ENCODE data around the gene GMPPA.

Gene GMPPA

DNA sequence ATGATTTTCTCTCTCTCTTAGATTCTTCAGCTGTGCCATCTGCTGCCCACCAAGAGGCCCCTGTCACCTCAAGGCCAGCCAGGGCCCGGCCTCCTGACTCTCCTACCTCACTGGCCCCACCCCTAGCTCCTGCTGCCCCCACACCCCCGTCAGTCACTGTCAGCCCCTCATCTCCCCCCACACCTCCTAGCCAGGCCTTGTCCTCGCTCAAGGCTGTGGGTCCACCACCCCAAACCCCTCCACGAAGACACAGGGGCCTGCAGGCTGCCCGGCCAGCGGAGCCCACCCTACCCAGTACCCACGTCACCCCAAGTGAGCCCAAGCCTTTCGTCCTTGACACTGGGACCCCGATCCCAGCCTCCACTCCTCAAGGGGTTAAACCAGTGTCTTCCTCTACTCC, 9.4 kb upstream of the GMPPA start:
- H3K27ac ChIP-seq = no peak overlapping the region
- TF ChIP-seq, protein P1, sequence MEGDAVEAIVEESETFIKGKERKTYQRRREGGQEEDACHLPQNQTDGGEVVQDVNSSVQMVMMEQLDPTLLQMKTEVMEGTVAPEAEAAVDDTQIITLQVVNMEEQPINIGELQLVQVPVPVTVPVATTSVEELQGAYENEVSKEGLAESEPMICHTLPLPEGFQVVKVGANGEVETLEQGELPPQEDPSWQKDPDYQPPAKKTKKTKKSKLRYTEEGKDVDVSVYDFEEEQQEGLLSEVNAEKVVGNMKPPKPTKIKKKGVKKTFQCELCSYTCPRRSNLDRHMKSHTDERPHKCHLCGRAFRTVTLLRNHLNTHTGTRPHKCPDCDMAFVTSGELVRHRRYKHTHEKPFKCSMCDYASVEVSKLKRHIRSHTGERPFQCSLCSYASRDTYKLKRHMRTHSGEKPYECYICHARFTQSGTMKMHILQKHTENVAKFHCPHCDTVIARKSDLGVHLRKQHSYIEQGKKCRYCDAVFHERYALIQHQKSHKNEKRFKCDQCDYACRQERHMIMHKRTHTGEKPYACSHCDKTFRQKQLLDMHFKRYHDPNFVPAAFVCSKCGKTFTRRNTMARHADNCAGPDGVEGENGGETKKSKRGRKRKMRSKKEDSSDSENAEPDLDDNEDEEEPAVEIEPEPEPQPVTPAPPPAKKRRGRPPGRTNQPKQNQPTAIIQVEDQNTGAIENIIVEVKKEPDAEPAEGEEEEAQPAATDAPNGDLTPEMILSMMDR (conservative IDR thresholded peaks at IDR 0.05) = no peak
- no peak for TF ChIP-seq ZFX (IDR thresholded peaks at IDR 0.05)

DNA sequence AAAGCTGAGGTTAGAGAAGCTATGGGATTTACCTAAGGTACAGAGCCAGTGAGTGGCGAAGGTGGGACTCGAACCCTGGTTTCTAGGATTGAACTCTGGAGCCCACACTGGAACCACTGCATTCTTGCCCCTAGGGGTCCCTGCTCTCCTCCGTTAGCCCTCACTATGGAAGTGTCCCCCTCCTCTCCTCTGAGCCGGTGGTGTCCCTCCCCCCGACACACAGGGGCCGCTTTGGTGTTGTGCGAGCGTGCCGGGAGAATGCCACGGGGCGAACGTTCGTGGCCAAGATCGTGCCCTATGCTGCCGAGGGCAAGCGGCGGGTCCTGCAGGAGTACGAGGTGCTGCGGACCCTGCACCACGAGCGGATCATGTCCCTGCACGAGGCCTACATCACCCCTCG, 8.5 kb upstream of the GMPPA start:
- no peak overlapping the region for H3K27ac ChIP-seq
- TF ChIP-seq, protein P1 (conservative IDR thresholded peaks at IDR 0.05) = no peak
- no peak for TF ChIP-seq ZFX (IDR thresholded peaks at IDR 0.05)

DNA sequence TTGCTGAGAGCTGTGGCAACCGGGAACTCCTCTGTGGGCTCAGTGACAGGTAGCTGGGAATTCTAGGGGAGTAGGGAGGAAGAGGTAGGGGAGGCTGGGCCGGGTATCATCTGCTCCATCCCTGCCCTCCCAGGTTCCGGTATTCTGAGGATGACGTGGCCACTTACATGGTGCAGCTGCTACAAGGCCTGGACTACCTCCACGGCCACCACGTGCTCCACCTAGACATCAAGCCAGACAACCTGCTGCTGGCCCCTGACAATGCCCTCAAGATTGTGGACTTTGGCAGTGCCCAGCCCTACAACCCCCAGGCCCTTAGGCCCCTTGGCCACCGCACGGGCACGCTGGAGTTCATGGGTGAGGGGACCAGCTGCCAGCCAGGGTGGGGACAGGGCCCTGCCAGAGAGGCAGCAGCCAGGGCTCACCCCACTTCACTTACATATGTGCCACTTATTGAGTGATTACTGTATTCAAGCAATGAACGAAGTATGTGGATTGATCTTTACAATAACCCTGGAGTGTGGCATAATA, 8.0 kb upstream of the GMPPA start:
- H3K27ac ChIP-seq = no peak overlapping the region
- TF ChIP-seq, protein P1 (conservative IDR thresholded peaks at IDR 0.05) = no peak
- no peak for TF ChIP-seq ZFX (IDR thresholded peaks at IDR 0.05)

DNA sequence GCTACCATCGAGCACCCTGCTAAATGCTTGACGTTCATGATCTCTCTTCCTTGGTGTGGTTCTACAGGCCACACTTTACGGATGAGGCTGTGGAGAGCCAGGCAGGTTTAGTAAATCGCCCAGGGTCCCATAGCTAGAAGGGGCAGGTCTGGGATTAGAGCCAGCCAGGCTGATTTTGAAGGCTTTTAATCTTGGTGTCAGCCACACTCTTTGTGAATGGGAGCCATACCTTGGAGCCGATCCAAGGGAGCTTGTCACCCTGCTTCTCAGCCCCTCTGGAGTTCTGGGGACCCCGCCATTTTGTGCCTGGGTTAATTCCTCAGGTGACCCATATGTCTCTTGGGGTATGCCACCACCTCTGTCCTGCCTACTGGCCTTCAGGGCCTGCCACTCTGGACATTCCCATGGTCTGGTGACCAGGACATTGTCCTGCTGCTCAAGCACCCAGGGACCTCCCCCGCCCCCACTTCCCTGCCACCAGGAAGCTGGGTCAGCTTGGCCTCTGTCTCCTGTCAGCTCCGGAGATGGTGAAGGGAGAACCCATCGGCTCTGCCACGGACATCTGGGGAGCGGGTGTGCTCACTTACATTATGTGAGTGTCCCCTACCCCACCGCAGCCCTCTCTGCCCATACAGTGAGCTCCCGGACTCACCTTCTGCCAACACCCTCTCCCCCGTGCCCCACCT, 7.3 kb upstream of the GMPPA start:
- no peak for TF ChIP-seq ZFX (IDR thresholded peaks at IDR 0.05)
- TF ChIP-seq, protein P1 (conservative IDR thresholded peaks at IDR 0.05) = no peak
- no peak overlapping the region for H3K27ac ChIP-seq

DNA sequence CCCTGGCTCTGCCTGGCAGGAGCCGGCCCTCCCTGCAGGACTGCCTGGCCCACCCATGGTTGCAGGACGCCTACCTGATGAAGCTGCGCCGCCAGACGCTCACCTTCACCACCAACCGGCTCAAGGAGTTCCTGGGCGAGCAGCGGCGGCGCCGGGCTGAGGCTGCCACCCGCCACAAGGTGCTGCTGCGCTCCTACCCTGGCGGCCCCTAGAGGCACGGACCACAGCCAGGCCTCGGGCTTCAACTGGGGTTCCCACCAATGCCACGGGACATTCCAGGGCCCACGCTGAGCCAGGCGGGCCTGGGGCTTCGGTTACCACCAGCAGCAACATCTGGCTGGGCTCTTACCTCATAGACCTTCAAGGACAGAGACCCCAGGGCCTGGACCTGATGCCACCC, 6.1 kb upstream of the GMPPA start:
- TF ChIP-seq, protein P1 (conservative IDR thresholded peaks at IDR 0.05) = no peak
- no peak for TF ChIP-seq ZFX (IDR thresholded peaks at IDR 0.05)
- no peak overlapping the region for H3K27ac ChIP-seq

DNA sequence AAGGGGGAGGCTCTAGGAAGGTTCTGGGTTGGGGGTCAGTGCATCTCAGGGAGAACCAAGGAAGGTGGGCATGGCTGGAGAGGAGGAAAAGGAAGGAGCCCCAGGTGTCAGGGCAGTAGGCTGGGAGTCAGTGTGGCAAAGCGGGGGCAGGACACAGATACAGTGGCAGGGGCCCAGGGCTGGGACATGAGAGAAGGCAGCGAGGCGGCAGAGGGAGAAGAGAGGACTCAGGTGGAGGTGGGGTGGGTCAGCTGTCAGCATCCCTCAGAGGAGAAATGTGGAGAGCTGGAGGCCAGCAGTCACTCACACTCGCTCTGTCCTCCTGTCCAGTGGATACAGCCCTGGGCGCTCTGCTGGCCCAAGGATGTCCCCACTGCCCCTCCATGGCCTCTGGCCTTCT, 5.6 kb upstream of the GMPPA start:
- TF ChIP-seq, protein P1 (conservative IDR thresholded peaks at IDR 0.05) = no peak
- H3K27ac ChIP-seq = no peak overlapping the region

DNA sequence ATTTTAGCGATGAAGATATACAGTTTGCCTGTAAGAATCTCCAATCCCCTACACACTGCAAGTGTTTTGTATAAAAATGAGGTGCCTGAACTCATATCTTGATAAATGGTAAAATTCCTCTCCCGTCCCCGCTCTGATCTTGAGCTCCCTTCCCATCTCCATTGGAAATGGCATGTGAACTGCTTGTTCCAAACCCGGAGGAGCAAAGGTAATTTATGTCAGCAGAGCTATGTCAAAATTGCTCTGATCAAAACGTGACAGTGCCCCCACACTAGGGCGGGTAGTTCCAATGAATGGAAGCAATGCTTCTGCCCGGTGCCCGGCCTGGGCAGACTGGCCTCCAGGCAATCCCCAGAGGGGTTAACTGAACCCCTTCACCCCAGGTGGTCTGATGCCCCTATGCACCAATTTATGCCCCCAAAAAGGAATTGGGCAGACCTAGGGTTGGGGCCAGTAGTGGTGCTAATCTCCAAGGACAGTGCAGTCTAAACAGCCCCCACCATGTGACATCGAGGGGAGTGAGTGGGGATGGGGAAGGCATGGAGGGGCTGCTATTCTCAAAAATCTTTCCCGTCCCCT, 3.6 kb upstream of the GMPPA start:
- TF ChIP-seq, protein P1 (conservative IDR thresholded peaks at IDR 0.05) = no peak
- TF ChIP-seq ZFX (IDR thresholded peaks at IDR 0.05) = no peak

More for the DNA sequence above, 3.6 kb upstream of the GMPPA start:
- H3K27ac ChIP-seq = no peak overlapping the region
